HepG2 (cell line): ENCODE measurements around the gene XPR1. TPM values are rescaled to one million over a fixed set of nuclear protein-coding genes. Genes with fewer than 3 reads are reported as not detected.

Source experiments
- AGO2 ChIP-seq: fragments of 200-400 bp; formaldehyde crosslinking; optimal IDR thresholded peaks from 2 replicates; pipeline ENCODE3; 2017; ENCODE audit warnings: mild to moderate bottlenecking, low read depth, low read length, moderate library complexity
- DPF2 ChIP-seq: sonication (generic); formaldehyde crosslinking; IDR thresholded peaks from 2 replicates; pipeline ENCODE4 v1.4.0; 2020; ENCODE audit warnings: mild to moderate bottlenecking, low read depth, missing genetic modification reagents, borderline replicate concordance
- FOSL2 ChIP-seq: sonication (generic); formaldehyde crosslinking; IDR thresholded peaks from 2 replicates; pipeline ENCODE4 v1.4.0; 2020; ENCODE audit warnings: missing genetic modification reagents
- FOXO1 ChIP-seq: sonication (generic); formaldehyde crosslinking; IDR thresholded peaks from 2 replicates; pipeline ENCODE4 v1.4.0; 2020; ENCODE audit warnings: missing genetic modification reagents
- HDAC2 ChIP-seq: sonication (generic); formaldehyde crosslinking; IDR thresholded peaks from 2 replicates; pipeline ENCODE4 v1.4.0; 2020; ENCODE audit warnings: missing genetic modification reagents
- JUNB ChIP-seq: sonication (generic); formaldehyde crosslinking; IDR thresholded peaks from 2 replicates; pipeline ENCODE4 v1.8.0; 2022; ENCODE audit warnings: missing genetic modification reagents, mild to moderate bottlenecking, borderline replicate concordance
- KMT2A ChIP-seq: sonication (generic); formaldehyde crosslinking; IDR thresholded peaks from 2 replicates; pipeline ENCODE4 v1.4.0; 2020; ENCODE audit warnings: missing genetic modification reagents
- MED1 ChIP-seq: sonication (generic); formaldehyde crosslinking; IDR thresholded peaks from 2 replicates; pipeline ENCODE4 v1.4.0; 2020; ENCODE audit warnings: missing genetic modification reagents
- NR2F1 ChIP-seq, 2 experiments: fragments of 450-650 bp in 1 of 2; formaldehyde crosslinking in 1 of 2; IDR thresholded peaks; 2 replicates each; pipeline versions ENCODE4 v1.5.0 to v1.6.1; 2016 to 2020; ENCODE audit warnings: mild to moderate bottlenecking in 1 of 2, missing compliant biosample characterization in 1 of 2, missing genetic modification reagents in 1 of 2, moderate library complexity in 1 of 2
- NR2F2 ChIP-seq: IDR thresholded peaks from 2 replicates; pipeline ENCODE4 v1.6.1; 2012; ENCODE audit warnings: low read depth, inconsistent platforms, borderline replicate concordance
- NR3C1 ChIP-seq: sonication (generic); formaldehyde crosslinking; IDR thresholded peaks from 2 replicates; pipeline ENCODE4 v1.4.0; 2020; ENCODE audit warnings: missing genetic modification reagents
- PCBP1 ChIP-seq: fragments of 200-400 bp; formaldehyde crosslinking; IDR thresholded peaks from 2 replicates; pipeline ENCODE4 v1.6.1; 2017; ENCODE audit warnings: mild to moderate bottlenecking, low read depth, low read length, borderline replicate concordance
- SOX13 ChIP-seq, 3 experiments: fragments of 450-650 bp in 1 of 3; sonication (generic) in 1 of 3; formaldehyde crosslinking in 1 of 3; IDR thresholded peaks in 2 of 3; conservative IDR thresholded peaks in 1 of 3; 2 replicates each; pipeline versions ENCODE4 v1.5.0 to v1.6.1; 2016 to 2020; ENCODE audit warnings: antibody characterized with exemption in 1 of 3, mild to moderate bottlenecking in 1 of 3, missing compliant biosample characterization in 1 of 3, missing genetic modification reagents in 1 of 3, moderate library complexity in 1 of 3
- TCF7L2 ChIP-seq: IDR thresholded peaks from 2 replicates; pipeline ENCODE4 v1.6.1; 2011; ENCODE audit warnings: mild to moderate bottlenecking, low read depth, low read length, moderate library complexity
- U2AF1 ChIP-seq: fragments of 200-400 bp; formaldehyde crosslinking; optimal IDR thresholded peaks from 2 replicates; pipeline ENCODE3; 2017; ENCODE audit warnings: mild to moderate bottlenecking, low read depth, low read length
- ZBTB21 ChIP-seq: sonication (generic); formaldehyde crosslinking; IDR thresholded peaks from 2 replicates; pipeline ENCODE4 v1.4.0; 2020; ENCODE audit warnings: missing genetic modification reagents
- ZFP1 ChIP-seq: IDR thresholded peaks from 2 replicates; pipeline ENCODE4 v1.6.1; 2016
- ZFP36L2 ChIP-seq: sonication (generic); formaldehyde crosslinking; IDR thresholded peaks from 2 replicates; pipeline ENCODE4 v1.4.0; 2020; ENCODE audit warnings: missing genetic modification reagents
- ZFY ChIP-seq: sonication (generic); formaldehyde crosslinking; IDR thresholded peaks from 2 replicates; pipeline ENCODE4 v1.4.0; 2020; ENCODE audit warnings: missing genetic modification reagents
- ZNF317 ChIP-seq: sonication (generic); formaldehyde crosslinking; IDR thresholded peaks from 2 replicates; pipeline ENCODE4 v1.5.0; 2020; ENCODE audit warnings: mild to moderate bottlenecking, missing genetic modification reagents
- ZNF335 ChIP-seq: sonication (generic); formaldehyde crosslinking; IDR thresholded peaks from 2 replicates; pipeline ENCODE4 v1.4.0; 2020; ENCODE audit warnings: missing genetic modification reagents
- ZNF430 ChIP-seq: sonication (generic); formaldehyde crosslinking; IDR thresholded peaks from 2 replicates; pipeline ENCODE4 v1.9.0; 2021; ENCODE audit warnings: mild to moderate bottlenecking, missing genetic modification reagents
- ZNF577 ChIP-seq: sonication (generic); formaldehyde crosslinking; IDR thresholded peaks from 2 replicates; pipeline ENCODE4 v1.4.0; 2020; ENCODE audit warnings: mild to moderate bottlenecking, low read depth, missing genetic modification reagents, borderline replicate concordance
- ZNF747 ChIP-seq: sonication (generic); formaldehyde crosslinking; IDR thresholded peaks from 2 replicates; pipeline ENCODE4 v1.8.1; 2023; ENCODE audit warnings: missing genetic modification reagents, mild to moderate bottlenecking, borderline replicate concordance
- ZNF879 ChIP-seq: sonication (generic); formaldehyde crosslinking; IDR thresholded peaks from 2 replicates; pipeline ENCODE4 v1.8.1; 2023; ENCODE audit warnings: missing genetic modification reagents
- polyA plus RNA-seq, 8 experiments: library from polyadenylated mRNA; depleted of rRNA in 3 of 8; stranded (reverse) in 7 of 8; unstranded in 1 of 8; fragments of >200 nt; fragmentation: Illumina TruSeq in 4 of 8; extraction: Trizol in 4 of 8; gene quantifications; 2 replicates each; pipeline versions ENCODE4 v1.2.1 to v1.2.3, GENCODE V29; 2011 to 2016; ENCODE audit warnings: low read depth in 4 of 8, missing spikeins in 1 of 8, mixed read lengths in 1 of 8; ENCODE audit not compliant: insufficient read depth in 1 of 8
- total RNA-seq, 5 experiments: library from RNA; depleted of rRNA; stranded (reverse); fragments of >200 nt; fragmentation: Illumina TruSeq; extraction: Trizol; gene quantifications; 2 replicates each; pipeline ENCODE4 v1.2.3, GENCODE V29; 2016; ENCODE audit warnings: low read depth in 1 of 5
- TF ChIP-seq, protein P1 (sequence below): sonication (generic); formaldehyde crosslinking; IDR thresholded peaks from 2 replicates; pipeline ENCODE4; 2020; ENCODE audit warnings: missing genetic modification reagents, mild to moderate bottlenecking, borderline replicate concordance
- TF ChIP-seq, protein P2 (sequence below): IDR thresholded peaks from 2 replicates; pipeline ENCODE4 v1.4.0; 2020; ENCODE audit warnings: mild to moderate bottlenecking, missing genetic modification reagents

XPR1 gene
- total and polyA plus RNA-seq, 2 of the 13 experiments (the other 11 are each of a cell fraction or from before 2014, with no cell fraction given) = 22.3 to 23.6 TPM

DNA sequence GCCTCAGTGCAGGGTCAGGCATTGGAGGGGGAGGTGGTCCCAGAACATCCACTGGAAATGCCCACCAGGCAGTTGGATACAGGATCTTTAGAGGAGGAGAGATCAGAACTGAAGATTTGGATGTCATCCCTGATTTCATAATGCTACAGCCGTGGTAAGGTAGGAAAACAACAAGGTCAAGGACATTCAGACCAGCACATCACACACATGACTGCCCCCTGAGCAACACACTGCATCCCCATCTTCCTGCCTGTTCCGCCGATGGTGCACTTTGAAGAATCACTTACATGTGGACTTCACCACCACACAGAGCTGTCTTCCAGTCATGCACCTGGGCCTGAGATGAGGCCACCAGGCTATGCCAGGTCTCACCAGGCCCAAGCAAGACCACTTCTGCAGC is 297.6 kb downstream of the XPR1 start (continued):
- no peak for TF ChIP-seq JUNB (CRISPR knock-in tag)
- TF ChIP-seq NR3C1 (CRISPR knock-in tag) = no peak
- no peak for TF ChIP-seq SOX13 (IDR thresholded peaks at IDR 0.05)
- peak in 1 of 2 experiments; percentile 13; a peak in 1 of 4 replicates for TF ChIP-seq SOX13 (CRISPR knock-in tag; conservative IDR thresholded peaks at IDR 0.05 in 1 of 2, IDR thresholded peaks at IDR 0.05 in 1 of 2)
- no peak for TF ChIP-seq ZNF747 (CRISPR knock-in tag)
- peak; percentile 65; the same call in 1 of the 2 replicates for TF ChIP-seq FOXO1 (CRISPR knock-in tag)
- TF ChIP-seq U2AF1 = no peak
- TF ChIP-seq NR2F2 = no peak
- no peak for TF ChIP-seq ZNF430 (CRISPR knock-in tag)
- no peak for TF ChIP-seq KMT2A
- TF ChIP-seq ZNF317 (CRISPR knock-in tag) = no peak
- no peak for TF ChIP-seq HDAC2 (CRISPR knock-in tag)
- TF ChIP-seq AGO2 = no peak
- TF ChIP-seq FOSL2 (CRISPR knock-in tag) = 0 out of 2 replicates have a peak, but pooled peaks have one; percentile 27
- TF ChIP-seq NR2F1 (CRISPR knock-in tag; IDR thresholded peaks at IDR 0.05) = peak in 1 of 2 experiments; percentile 68; a peak in 2 of 4 replicates
- TF ChIP-seq ZFP1 = no peak
- no peak for TF ChIP-seq ZNF577 (CRISPR knock-in tag)
- TF ChIP-seq ZBTB21 = no peak
- TF ChIP-seq PCBP1 = no peak
- no peak for TF ChIP-seq ZNF879 (CRISPR knock-in tag)
- TF ChIP-seq MED1 (CRISPR knock-in tag) = no peak
- no peak for TF ChIP-seq ZFP36L2
- no peak for TF ChIP-seq TCF7L2
- TF ChIP-seq ZFY = no peak
- no peak for TF ChIP-seq DPF2
- TF ChIP-seq, protein P1, sequence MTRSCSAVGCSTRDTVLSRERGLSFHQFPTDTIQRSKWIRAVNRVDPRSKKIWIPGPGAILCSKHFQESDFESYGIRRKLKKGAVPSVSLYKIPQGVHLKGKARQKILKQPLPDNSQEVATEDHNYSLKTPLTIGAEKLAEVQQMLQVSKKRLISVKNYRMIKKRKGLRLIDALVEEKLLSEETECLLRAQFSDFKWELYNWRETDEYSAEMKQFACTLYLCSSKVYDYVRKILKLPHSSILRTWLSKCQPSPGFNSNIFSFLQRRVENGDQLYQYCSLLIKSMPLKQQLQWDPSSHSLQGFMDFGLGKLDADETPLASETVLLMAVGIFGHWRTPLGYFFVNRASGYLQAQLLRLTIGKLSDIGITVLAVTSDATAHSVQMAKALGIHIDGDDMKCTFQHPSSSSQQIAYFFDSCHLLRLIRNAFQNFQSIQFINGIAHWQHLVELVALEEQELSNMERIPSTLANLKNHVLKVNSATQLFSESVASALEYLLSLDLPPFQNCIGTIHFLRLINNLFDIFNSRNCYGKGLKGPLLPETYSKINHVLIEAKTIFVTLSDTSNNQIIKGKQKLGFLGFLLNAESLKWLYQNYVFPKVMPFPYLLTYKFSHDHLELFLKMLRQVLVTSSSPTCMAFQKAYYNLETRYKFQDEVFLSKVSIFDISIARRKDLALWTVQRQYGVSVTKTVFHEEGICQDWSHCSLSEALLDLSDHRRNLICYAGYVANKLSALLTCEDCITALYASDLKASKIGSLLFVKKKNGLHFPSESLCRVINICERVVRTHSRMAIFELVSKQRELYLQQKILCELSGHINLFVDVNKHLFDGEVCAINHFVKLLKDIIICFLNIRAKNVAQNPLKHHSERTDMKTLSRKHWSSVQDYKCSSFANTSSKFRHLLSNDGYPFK = no peak
- TF ChIP-seq, protein P2, sequence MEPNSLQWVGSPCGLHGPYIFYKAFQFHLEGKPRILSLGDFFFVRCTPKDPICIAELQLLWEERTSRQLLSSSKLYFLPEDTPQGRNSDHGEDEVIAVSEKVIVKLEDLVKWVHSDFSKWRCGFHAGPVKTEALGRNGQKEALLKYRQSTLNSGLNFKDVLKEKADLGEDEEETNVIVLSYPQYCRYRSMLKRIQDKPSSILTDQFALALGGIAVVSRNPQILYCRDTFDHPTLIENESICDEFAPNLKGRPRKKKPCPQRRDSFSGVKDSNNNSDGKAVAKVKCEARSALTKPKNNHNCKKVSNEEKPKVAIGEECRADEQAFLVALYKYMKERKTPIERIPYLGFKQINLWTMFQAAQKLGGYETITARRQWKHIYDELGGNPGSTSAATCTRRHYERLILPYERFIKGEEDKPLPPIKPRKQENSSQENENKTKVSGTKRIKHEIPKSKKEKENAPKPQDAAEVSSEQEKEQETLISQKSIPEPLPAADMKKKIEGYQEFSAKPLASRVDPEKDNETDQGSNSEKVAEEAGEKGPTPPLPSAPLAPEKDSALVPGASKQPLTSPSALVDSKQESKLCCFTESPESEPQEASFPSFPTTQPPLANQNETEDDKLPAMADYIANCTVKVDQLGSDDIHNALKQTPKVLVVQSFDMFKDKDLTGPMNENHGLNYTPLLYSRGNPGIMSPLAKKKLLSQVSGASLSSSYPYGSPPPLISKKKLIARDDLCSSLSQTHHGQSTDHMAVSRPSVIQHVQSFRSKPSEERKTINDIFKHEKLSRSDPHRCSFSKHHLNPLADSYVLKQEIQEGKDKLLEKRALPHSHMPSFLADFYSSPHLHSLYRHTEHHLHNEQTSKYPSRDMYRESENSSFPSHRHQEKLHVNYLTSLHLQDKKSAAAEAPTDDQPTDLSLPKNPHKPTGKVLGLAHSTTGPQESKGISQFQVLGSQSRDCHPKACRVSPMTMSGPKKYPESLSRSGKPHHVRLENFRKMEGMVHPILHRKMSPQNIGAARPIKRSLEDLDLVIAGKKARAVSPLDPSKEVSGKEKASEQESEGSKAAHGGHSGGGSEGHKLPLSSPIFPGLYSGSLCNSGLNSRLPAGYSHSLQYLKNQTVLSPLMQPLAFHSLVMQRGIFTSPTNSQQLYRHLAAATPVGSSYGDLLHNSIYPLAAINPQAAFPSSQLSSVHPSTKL = peak; percentile 72
- TF ChIP-seq ZNF335 (CRISPR knock-in tag) = no peak
